DOHH2 (cell line): Measurements from ENCODE around the gene RNASE1.

Source experiments
- H3F3A ChIP-seq: fragments of 200-600 bp; sonication (generic), shearing (Covaris generic); 2 replicates; pipeline ENCODE4 v1.6.0; 2016; ENCODE audit warnings: antibody characterized with exemption, mild to moderate bottlenecking; ENCODE audit not compliant: control insufficient read depth, insufficient read depth
- H3K27ac ChIP-seq: fragments of 200-600 bp; sonication (generic); 2 replicates; pipeline ENCODE4 v1.5.1; 2014; ENCODE audit warnings: low read depth, mild to moderate bottlenecking, low read length, moderate library complexity
- H3K27me3 ChIP-seq: fragments of 200-600 bp; sonication (generic); 2 replicates; pipeline ENCODE4 v1.6.1; 2014; ENCODE audit warnings: mild to moderate bottlenecking, low read length, mixed read lengths; ENCODE audit not compliant: control insufficient read depth
- H3K36me3 ChIP-seq: fragments of 200-600 bp; sonication (generic); 2 replicates; pipeline ENCODE4 v1.6.1; 2014; ENCODE audit warnings: mild to moderate bottlenecking, low read length, moderate library complexity, mixed read lengths; ENCODE audit not compliant: control insufficient read depth
- H3K4me1 ChIP-seq: fragments of 200-600 bp; sonication (generic); 2 replicates; pipeline ENCODE4 v1.6.1; 2014; ENCODE audit warnings: mild to moderate bottlenecking, low read length, mixed read lengths; ENCODE audit not compliant: control insufficient read depth
- H3K4me2 ChIP-seq: fragments of 200-600 bp; sonication (generic); 2 replicates; pipeline ENCODE4 v1.6.0; 2014; ENCODE audit warnings: mild to moderate bottlenecking, low read length, moderate library complexity
- H3K4me3 ChIP-seq: fragments of 200-600 bp; sonication (generic); 2 replicates; pipeline ENCODE4 v1.5.1; 2014; ENCODE audit warnings: mild to moderate bottlenecking, low read length, mixed read lengths
- H3K79me2 ChIP-seq: fragments of 200-600 bp; sonication (generic); 2 replicates; pipeline ENCODE4 v1.6.1; 2014; ENCODE audit warnings: mild to moderate bottlenecking, low read length, mixed read lengths; ENCODE audit not compliant: control insufficient read depth
- H3K9me2 ChIP-seq: fragments of 200-600 bp; sonication (generic); replicated peaks from 2 replicates; pipeline ENCODE4 v1.6.1; 2014; ENCODE audit warnings: mild to moderate bottlenecking, low read length, mixed read lengths; ENCODE audit not compliant: control insufficient read depth
- H3K9me3 ChIP-seq: fragments of 200-600 bp; sonication (generic); 2 replicates; pipeline ENCODE4 v1.6.1; 2014; ENCODE audit warnings: antibody characterized with exemption, low read length, mixed read lengths; ENCODE audit not compliant: control insufficient read depth, insufficient read depth
- H4K20me1 ChIP-seq: fragments of 200-600 bp; sonication (generic); 2 replicates; pipeline ENCODE4 v1.6.0; 2014; ENCODE audit warnings: low read depth, mild to moderate bottlenecking, antibody characterized with exemption, low read length, moderate library complexity; ENCODE audit not compliant: control insufficient read depth, insufficient read depth
- EZH2phosphoT487 ChIP-seq: fragments of 200-600 bp; sonication (generic); IDR thresholded peaks from 2 replicates; pipeline ENCODE4 v1.6.1; 2017; ENCODE audit warnings: borderline replicate concordance, mild to moderate bottlenecking, antibody characterized with exemption, low read length, moderate library complexity, mixed read lengths
- TF ChIP-seq, protein P1 (sequence below): fragments of 200-600 bp; sonication (generic); IDR thresholded peaks from one replicate; pipeline ENCODE4 v1.5.1; 2014; ENCODE audit warnings: antibody characterized with exemption, mild to moderate bottlenecking, low read depth, low read length; ENCODE audit not compliant: poor library complexity, severe bottlenecking

Gene RNASE1

GRCh38 chr14:20846560-20846959 lies 43.9 kb upstream of the RNASE1 start:
- Histone ChIP-seq H3K9me3 (no peaks in the 10 kb centered on the region), H3K36me3 (no peaks in the 10 kb centered on the region), H3K79me2 (no peaks in the 10 kb centered on the region), H4K20me1 (no peaks in the 10 kb centered on the region), H3K9me2 (no peaks in the 10 kb centered on the region), H3F3A (no peaks in the 10 kb centered on the region), H3K4me2 (no peak overlapping the region), H3K4me1 (no peaks in the 10 kb centered on the region), H3K27me3 (peaks cover 11% of the 10 kb centered on the region; the same call in 1 of the 2 replicates), H3K4me3 (no peak overlapping the region), H3K27ac (no peak overlapping the region)
- no peak for TF ChIP-seq EZH2phosphoT487
- TF ChIP-seq, protein P1, sequence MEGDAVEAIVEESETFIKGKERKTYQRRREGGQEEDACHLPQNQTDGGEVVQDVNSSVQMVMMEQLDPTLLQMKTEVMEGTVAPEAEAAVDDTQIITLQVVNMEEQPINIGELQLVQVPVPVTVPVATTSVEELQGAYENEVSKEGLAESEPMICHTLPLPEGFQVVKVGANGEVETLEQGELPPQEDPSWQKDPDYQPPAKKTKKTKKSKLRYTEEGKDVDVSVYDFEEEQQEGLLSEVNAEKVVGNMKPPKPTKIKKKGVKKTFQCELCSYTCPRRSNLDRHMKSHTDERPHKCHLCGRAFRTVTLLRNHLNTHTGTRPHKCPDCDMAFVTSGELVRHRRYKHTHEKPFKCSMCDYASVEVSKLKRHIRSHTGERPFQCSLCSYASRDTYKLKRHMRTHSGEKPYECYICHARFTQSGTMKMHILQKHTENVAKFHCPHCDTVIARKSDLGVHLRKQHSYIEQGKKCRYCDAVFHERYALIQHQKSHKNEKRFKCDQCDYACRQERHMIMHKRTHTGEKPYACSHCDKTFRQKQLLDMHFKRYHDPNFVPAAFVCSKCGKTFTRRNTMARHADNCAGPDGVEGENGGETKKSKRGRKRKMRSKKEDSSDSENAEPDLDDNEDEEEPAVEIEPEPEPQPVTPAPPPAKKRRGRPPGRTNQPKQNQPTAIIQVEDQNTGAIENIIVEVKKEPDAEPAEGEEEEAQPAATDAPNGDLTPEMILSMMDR: no peak

DNA sequence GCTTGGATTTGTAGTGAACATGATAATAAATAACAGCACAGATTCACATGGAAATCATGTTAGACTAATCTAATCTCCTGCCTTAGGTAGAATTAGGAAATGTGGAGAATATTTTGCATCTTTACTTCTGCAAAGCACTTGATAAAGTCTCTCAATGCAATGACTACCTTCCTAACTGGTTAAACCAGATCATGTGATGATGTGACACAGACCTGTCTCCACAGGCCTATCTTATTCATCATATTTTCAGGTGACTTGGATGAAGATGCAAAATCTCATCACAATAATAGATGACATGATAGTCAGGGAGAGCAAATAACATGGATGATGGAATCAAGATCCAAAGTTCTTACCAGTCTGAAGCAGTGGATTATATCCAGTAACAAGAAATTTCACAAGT lies 38.5 kb upstream of the RNASE1 start:
- Histone ChIP-seq H3K4me1 (no peaks in the 10 kb centered on the region), H3F3A (no peaks in the 10 kb centered on the region), H3K4me2 (no peak overlapping the region), H3K9me2 (no peaks in the 10 kb centered on the region), H3K4me3 (no peak overlapping the region), H3K27me3 (peaks cover 5% of the 10 kb centered on the region; the same call in 1 of the 2 replicates), H3K79me2 (no peaks in the 10 kb centered on the region), H3K27ac (no peak overlapping the region), H3K36me3 (no peaks in the 10 kb centered on the region), H3K9me3 (no peaks in the 10 kb centered on the region), H4K20me1 (no peaks in the 10 kb centered on the region)
- TF ChIP-seq EZH2phosphoT487: no peak
- TF ChIP-seq, protein P1: no peak

GRCh38 chr14:20837831-20838230 lies 35.2 kb upstream of the RNASE1 start:
- no peaks in the 10 kb centered on the region for H3K9me2 ChIP-seq
- H3K9me3 ChIP-seq: no peaks in the 10 kb centered on the region
- no peaks in the 10 kb centered on the region for H3K79me2 ChIP-seq
- no peak for TF ChIP-seq EZH2phosphoT487
- TF ChIP-seq, protein P1: no peak
- H3K4me2 ChIP-seq: no peak overlapping the region
- H3K4me3 ChIP-seq: no peak overlapping the region
- H4K20me1 ChIP-seq: no peaks in the 10 kb centered on the region
- no peaks in the 10 kb centered on the region for H3K4me1 ChIP-seq
- peaks cover 2% of the 10 kb centered on the region; the same call in 1 of the 2 replicates for H3K27me3 ChIP-seq
- no peak overlapping the region for H3K27ac ChIP-seq
- no peaks in the 10 kb centered on the region for H3F3A ChIP-seq
- H3K36me3 ChIP-seq: no peaks in the 10 kb centered on the region
